GM21447 (cell line): ENCODE data around the gene MAPK7.
A peak's percentile ranks its signal among the peaks of the same experiment; 100 is the strongest.

Experiments
- ATAC-seq: cut with Tn5 transposase; IDR thresholded peaks from one replicate; pipeline ENCODE4 v1.9.1; 2021; ENCODE audit not compliant: unreplicated experiment

The MAPK7 gene

DNA sequence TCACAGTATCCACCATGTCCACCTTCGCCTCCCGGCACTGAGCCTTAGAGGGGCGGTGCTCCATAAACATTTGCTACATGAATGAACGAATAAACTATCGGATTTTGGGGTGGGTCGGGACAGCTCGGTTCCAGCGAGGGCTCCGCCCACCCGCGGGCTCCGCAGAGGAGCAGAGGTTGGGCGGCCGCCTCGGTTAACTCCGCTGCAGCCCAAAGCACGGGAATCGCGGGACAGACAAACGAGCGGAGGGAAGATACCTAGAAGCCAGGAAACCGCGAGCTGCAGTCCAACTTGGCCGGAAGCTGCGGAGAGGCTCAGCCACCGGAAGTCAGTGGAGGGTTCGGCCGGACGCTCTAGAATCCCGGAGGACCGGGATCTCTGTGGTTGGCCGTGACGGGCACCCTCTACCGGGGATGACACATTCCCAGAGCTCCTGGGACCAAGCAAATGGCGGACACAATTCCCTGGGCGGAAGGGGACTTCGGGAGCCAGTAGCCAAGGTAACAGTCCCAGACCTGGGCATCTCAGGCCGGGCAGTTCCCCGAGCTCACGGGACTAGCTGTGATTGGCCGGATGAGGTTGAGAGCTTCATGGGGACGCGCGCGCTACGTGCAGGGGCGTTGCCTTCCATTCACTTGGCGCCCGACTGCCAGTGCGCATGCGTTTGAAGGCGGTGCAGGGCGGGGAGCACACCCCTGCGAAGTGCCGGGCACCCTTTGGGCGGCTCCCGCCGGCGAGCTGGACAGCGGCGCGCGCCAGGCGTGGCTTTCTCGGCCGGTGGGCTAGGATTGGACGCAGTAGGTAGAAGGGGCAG, 489 bp upstream of the MAPK7 start:
- peak; percentile 92 for ATAC-seq

DNA sequence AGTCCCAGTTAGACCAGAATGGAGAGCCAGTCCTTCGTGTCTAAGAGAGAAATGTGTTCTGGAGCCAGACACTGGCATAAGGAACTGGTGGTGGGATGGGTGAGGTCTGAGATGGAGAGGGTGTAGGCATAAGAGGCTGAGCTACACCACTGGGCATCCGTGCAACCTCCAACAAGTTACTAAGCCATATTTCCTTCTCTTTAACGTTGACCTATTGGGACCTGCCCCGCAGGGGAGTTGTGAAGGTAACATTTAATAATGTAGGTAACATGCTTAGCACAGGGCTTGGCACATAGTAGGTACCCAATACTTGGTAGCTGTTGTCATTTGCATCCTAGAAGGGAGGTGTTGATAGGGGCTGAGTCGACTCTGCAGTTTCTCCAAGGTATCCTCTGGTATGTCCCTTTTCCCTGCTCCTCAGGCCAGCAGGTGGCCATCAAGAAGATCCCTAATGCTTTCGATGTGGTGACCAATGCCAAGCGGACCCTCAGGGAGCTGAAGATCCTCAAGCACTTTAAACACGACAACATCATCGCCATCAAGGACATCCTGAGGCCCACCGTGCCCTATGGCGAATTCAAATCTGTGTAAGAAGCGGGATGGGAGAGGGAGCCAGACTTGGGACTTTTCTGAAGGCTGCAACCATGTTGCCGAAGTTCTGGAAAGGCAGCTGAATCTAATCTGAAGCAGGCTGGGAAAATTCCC, 1.2 kb downstream of the MAPK7 start:
- ATAC-seq: no peak

DNA sequence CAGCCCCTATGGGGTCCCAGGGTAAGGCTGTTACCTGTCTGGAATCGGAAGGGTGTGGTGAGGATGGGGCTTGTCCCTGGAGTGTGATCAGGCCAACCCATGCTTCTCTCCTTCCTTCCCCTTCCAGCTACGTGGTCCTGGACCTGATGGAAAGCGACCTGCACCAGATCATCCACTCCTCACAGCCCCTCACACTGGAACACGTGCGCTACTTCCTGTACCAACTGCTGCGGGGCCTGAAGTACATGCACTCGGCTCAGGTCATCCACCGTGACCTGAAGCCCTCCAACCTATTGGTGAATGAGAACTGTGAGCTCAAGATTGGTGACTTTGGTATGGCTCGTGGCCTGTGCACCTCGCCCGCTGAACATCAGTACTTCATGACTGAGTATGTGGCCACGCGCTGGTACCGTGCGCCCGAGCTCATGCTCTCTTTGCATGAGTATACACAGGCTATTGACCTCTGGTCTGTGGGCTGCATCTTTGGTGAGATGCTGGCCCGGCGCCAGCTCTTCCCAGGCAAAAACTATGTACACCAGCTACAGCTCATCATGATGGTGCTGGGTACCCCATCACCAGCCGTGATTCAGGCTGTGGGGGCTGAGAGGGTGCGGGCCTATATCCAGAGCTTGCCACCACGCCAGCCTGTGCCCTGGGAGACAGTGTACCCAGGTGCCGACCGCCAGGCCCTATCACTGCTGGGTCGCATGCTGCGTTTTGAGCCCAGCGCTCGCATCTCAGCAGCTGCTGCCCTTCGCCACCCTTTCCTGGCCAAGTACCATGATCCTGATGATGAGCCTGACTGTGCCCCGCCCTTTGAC, 2.4 kb downstream of the MAPK7 start:
- no peak for ATAC-seq

DNA sequence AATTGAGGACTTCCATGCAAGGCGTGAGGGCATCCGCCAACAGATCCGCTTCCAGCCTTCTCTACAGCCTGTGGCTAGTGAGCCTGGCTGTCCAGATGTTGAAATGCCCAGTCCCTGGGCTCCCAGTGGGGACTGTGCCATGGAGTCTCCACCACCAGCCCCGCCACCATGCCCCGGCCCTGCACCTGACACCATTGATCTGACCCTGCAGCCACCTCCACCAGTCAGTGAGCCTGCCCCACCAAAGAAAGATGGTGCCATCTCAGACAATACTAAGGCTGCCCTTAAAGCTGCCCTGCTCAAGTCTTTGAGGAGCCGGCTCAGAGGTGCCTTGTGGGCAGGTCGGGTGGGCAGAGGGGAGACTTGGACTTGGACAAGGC, 3.1 kb downstream of the MAPK7 start:
- ATAC-seq: no peak

DNA sequence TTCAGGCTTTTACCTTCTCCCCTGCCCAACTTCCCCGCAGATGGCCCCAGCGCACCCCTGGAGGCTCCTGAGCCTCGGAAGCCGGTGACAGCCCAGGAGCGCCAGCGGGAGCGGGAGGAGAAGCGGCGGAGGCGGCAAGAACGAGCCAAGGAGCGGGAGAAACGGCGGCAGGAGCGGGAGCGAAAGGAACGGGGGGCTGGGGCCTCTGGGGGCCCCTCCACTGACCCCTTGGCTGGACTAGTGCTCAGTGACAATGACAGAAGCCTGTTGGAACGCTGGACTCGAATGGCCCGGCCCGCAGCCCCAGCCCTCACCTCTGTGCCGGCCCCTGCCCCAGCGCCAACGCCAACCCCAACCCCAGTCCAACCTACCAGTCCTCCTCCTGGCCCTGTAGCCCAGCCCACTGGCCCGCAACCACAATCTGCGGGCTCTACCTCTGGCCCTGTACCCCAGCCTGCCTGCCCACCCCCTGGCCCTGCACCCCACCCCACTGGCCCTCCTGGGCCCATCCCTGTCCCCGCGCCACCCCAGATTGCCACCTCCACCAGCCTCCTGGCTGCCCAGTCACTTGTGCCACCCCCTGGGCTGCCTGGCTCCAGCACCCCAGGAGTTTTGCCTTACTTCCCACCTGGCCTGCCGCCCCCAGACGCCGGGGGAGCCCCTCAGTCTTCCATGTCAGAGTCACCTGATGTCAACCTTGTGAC, 3.6 kb downstream of the MAPK7 start:
- no peak for ATAC-seq

DNA sequence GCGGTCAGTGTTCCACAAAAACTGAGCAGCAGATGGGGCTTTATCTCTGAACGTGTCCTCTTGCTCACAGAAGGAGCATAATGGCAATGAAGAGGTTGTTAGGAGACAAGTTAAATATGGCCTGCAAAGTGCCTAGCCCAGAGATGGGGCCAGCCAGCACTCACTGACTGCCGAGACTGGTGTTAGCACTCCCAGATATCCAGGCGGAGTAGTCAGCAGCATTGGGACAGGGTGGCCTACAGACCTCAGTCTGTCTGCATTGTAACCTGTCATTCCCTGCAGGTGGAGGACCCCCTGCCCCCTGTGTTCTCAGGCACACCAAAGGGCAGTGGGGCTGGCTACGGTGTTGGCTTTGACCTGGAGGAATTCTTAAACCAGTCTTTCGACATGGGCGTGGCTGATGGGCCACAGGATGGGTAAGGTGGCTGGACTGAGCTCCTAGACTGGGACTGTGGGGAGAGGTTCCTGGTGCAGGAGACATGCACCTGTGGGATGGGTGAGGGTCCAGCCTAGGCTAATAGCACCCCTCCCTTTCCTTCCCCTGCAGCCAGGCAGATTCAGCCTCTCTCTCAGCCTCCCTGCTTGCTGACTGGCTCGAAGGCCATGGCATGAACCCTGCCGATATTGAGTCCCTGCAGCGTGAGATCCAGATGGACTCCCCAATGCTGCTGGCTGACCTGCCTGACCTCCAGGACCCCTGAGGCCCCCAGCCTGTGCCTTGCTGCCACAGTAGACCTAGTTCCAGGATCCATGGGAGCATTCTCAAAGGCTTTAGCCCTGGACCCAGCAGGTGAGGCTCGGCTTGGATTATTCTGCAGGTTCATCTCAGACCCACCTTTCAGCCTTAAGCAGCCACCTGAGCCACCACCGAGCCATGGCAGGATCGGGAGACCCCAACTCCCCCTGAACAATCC, 4.5 kb downstream of the MAPK7 start:
- ATAC-seq: no peak

DNA sequence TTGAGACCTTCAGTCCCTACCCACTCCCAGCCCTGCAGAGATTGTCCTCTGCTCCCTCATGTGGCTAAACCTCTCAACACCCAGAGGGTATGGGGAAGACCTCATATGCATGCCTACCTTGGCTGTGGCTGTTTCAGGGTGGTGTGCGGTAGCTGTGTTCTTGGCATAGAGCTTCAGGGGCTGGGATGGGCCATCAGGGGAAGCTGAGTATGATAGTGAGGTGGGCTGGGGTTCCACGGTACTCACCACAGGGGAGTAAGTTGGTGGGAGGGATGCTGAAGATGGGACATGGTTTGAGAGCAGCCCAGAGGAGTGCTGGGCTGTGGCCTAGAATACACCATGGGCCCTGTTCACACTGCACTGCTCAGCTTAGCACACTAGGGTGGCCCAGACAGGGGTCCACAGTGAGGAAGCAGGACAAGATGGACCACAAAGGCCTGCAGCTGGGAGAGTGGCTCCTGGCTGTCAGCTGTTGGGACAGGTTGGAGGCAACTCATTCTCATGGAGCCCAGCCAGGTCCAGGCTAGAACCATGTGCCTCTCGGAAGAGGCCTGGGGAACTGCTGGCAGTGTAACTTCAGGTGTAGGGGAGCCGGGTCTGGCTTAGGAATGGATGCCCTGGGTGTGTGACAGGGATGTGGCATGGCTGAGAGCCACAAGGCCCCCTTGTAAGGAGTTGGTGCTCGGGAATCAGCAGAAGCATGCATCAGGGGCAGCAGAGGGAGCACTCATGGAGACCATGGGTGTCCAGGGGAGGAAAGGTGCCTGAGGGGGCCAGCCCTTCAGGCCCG, 5.6 kb downstream of the MAPK7 start:
- ATAC-seq: no peak

DNA sequence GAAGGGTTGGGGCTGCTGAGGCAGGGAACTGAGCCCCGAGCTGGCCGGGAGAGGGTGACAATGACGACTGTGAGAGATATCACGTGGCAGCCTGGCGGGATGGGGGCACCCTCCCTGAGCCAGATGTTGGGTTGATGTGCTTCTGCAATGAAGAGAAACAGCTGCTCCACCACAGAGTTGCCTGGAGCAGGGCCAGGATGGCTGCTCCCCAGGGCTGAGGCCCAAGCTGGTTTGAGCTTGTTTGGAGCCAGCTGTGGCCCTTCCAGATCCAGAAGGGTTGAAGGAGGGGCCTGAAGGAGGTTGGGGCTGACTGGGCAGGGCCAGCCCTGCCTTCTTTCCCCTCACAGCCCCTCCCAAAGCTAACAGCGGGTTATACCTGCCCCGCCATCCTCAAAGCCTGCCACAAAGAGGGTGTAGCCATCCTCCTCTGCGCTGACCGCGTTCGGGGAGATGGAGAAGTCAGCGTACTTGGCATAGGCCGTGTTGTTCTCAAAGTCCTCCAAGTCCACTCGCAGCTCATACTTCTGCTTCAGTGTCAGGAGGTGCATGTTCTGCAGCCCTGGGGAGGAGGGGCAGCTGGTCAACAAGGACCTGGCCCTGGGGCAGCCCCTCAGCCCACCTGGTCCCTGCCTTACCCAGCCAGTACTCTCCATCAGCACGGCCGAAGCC, 6.6 kb downstream of the MAPK7 start:
- no peak for ATAC-seq

DNA sequence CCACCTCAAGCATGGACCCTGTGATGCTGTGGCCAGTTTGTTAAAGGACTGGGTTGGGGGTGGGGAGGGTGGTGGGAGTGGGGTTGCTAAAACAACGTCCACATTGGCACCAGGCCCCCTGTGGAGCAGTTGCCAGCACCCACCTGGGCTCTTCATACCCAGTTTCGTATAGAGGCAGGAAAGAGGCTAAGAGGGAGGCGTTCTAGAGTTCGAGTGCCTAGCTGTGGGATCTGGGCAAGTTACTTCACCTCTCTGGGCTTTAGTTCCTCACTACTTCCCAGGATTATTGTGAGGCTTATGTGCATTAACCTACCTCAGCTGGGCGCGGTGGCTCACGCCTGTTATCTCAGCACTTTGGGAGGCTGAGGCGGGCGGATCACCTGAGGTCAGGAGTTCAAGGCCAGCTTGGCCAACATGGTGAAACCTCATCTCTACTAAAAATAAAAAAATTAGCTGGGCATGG, 7.3 kb downstream of the MAPK7 start:
- ATAC-seq: no peak

DNA sequence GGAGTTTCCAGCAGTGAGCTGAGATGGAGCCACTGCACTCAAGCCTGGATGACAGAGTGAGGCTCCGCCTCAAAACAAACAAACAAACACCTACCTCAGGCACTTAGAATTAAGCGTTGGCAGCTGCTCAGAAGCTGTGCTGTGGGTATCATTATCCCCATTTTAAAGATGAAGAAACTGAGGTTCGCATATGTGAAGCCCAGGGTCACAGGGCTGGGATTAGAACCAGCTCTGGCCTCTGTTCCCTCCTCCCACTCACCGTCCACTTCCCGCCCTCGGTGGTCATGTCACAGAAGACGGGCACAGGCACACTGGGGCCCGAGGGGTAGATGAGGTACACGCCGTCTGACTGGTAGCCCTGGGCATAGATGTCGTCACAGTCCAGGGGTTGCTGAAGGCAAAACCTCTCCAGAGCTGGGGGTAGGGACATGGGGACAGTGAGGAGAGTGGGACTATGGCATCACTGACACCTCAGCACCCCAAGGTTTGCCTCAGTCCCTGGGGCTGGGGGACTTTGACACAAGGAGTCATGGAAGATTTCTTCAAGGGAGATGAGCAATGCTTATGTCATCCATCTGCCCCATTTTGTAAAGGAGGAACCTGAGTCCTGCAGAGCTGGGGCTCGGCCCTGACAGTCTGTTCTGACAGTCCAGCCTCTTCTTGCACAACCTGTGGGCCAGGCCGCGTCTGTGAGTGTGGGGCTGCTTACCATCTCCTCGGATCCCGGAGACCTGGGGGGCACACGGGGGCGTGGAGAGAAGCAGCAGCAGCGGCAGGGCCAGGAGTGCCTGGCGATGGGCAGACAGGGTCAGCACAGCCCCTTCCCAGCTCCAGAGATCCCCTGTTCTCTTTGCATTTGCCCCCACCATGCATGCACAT, 8.0 kb downstream of the MAPK7 start:
- ATAC-seq: no peak

DNA sequence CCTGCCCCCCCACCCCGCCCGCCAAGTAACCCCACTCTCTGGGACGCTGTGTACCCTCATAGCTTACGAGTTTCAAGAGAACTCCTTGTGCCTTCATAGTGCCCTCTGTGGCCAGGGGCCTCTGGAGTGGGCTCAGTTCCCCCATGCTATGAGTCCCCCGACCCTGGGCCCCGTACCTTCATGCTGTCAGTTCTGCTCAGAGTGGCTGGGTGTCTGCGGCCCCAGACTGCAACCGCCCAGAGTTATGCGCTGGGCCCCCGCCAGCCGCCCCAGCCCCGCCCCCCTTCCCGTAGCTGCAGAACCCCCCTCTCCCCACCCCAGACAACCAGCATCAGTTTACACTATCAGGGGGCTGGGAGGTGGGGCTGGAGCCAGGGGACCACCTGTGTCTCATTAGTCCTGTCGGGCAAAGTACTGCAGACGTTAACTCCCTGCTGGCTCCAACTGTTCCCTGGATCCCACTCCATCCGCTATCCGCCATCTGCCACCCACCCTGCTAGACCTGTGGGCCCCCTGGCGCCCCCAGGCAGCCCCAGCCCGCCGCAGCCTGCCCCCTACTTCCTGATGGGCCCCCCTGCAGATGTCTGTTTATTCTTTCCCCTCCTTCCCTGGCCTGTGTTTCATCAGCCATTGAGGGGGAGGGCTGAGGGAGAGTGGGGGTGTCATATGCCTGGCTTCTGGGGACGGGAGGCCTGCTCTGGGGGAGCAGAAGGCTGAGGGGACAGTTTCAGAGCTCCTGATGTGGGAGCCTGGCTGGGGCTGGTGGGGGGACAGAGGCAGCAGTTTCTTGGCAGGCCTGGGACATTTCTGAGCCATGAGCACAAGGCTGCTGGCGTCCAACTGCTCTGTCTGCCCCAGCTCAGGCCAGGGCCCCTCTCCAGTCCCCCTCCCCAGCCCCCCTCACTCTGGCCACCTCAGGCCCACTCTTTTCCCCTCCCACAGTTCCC, 8.9 kb downstream of the MAPK7 start, which contains the start of gene MFAP4:
Gene MFAP4, minus strand, starts transcription at position 217 of the 947 bp plus-strand sequence. Its CDS starts 35 bp downstream, at position 182.
- no peak for ATAC-seq

DNA sequence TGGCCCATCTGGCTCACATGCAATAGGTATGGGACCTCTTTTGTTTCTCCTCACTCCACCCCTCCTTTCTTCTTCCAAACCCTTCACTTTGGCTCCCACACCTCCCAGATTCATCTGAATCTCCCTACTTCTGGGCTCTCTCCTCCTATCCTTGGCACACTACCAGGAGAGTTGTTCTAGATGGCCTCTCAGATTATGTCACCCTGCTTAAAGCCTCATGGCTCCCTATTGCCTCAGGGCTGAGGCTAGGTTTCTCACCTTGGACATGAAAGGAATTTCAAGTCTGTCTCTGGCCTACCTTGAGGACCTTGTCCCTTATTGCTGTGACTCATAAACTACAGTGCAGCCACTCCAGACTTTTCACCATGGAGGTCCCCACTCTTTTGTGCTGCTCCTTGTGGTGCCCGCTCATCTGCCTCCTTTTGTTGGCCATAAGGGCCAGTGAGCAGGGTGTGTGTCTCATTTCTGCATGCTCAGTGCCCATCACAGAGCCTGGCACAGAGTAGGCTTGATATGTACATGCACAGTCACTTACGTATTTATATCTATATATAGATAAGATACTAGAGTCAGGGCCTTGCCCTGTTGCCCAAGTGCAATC, 9.7 kb downstream of the MAPK7 start:
- no peak for ATAC-seq

DNA sequence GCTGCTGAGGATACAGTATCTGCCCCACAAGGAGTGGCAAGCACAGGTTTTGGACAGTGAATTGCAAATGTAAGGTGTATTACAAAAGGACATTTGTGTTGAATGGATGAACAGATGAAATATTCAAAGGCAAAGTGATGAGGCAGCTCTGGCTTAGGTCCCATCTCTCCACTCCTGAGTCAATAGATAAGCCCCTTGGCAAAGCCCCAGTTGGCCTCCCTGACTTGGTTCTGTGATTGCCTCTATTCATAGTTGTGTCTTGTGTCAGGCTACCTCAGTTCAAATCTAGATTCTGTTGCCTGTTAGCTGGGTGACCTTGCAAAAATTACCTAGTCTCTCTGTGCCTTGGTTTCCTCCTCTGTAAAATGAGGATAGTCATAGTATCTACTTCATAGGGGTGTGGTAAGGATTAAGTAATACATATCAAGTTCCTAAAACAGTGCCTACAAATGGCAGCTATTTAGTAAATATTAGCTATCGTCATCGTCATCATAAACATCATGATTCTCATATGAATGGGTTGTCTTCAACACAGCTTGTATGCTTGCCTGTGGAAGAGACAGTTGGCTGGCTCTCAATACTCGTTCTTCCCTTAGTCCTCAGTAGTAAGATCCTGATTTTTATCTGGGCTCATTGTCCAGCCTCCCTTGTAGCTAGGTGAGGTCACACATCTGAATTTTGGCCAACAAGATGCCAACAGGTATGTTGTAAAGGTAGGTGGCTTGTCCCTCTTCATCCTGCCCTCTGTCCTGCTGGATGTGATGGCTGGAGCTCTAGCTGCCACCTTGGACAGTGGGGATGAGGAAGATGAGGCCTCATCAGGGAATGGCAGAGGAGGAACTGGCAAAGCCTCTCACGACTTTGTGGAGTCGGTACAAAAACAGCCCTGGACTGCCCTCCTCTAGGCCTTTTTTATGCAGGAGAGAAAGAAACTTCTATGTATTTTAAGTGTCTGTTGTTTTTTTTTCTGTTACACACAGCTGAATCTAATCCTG, 10.8 kb downstream of the MAPK7 start:
- ATAC-seq: no peak

DNA sequence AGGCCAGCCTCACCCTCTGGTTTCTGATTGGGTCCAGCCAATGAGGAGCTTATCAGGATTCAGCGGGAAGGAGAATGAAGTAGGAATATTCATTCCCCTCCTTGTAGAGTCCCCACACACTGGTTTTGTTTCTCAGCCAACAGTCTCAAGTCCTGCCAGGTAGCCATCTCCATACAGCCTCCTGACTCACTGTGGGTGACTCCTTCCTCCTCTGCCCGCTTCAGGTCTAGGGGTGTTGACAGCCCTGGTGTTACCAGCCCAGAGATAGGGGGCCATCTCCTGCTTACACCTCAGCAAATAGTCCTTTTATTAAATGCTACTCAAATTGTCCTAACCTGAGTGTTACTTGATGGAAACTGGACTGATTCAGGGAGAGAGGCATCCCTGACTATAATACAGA, 12.7 kb downstream of the MAPK7 start:
- ATAC-seq: no peak

DNA sequence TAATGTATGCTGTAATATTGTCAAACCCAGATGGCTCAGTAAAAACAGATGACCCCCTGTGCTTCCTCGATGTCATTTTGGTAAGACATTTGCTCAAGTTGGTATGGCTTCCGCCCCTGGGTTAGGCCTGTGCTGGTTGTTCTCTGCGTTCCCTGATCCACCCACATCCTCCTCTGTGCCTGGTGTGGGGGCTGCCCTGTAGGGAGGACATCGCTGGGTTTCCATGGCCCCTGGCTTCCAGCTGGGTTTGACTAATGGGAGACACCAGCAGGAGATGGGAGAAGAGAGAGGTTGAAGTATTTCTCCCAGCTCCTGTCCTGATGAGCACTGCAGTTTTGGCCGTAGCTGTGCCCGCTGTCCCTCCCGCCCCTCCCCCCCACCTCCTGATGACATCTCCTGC, 13.1 kb downstream of the MAPK7 start:
- ATAC-seq: no peak
